HG03558 (cell line): ENCODE data around the gene CEP95.
"Not testable (repeated sequence)": the region's sequence is repeated elsewhere in the genome, so short reads cannot be mapped to it uniquely, and the experiment has no call there.

Experiments used
- ATAC-seq: cut with Tn5 transposase; IDR thresholded peaks from one replicate; pipeline ENCODE4 v1.9.1; 2021; ENCODE audit warnings: moderate number of reproducible peaks; ENCODE audit not compliant: unreplicated experiment; ENCODE audit errors: extremely low read depth

Gene CEP95

DNA sequence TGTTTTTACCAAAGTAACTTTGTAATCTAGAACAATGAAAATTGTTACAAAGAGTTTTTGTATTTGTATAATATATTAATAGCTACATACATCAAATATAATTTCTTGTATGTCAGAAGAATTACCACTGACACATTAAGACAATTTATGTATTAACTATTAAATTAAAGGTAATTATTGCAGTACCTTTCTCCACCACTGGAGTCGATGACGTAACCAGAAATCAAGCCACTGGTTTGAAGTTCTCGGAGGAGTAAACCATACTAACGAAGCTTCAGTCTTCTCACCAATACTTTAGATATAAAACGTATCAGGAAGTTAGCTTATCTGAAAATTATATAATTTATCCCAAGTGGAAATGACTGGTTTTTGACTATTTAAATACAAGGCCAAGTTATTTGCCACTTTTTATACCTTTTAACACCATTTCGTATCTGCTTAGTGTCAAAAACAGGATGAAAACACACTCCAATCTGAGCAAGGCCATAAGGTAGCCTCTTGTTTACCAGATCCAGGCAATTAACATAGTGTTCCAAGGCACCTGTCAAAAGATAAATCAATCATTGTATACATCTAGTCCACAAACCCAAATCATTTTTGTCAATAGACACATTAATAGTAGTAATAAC lies 14.2 kb upstream of the CEP95 start:
- no peak for ATAC-seq

GRCh38 chr17:64494121-64494520 lies 12.7 kb upstream of the CEP95 start:
- ATAC-seq, result no peak

DNA sequence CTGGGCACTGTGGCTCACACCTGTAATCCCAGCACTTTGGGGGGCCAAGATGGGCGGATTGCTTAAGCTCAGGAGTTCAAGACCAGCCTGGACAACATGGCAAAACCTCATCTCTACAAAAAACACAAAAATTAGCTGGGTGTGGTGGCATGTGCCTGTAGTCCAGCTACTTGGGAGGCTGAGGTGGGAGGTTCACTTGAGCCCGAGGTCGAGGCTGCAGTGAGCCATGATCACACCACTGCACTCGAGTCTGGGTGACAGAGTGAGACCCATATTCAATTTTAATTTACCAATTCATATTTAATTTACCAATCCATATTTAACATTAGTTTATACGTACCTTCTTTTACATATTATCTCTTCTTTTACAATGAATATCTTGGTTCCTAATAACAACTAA lies 11.5 kb upstream of the CEP95 start:
- ATAC-seq, result not testable (repeated sequence)

DNA sequence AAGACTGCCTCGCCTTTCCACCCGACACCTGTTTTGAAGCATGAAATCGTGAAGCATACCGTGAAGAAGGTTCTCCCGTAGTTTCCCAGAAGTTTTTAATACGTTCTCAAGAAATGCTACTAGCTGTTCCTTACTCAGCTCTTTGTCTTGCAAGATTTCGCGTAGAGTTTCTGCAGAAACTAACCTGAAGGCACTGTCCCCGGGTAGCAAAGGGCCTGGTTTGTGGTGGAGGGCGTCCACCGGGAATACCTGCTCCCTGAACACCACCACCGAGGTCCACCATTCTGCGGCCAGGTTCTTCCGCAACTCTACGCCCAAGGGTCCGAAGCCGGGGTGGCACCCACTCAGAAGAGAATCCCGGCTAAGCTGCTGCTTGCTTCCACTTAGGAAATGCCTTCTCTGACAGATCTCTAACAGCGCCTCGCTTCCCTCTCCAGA lies 10.4 kb upstream of the CEP95 start:
- no peak for ATAC-seq

DNA sequence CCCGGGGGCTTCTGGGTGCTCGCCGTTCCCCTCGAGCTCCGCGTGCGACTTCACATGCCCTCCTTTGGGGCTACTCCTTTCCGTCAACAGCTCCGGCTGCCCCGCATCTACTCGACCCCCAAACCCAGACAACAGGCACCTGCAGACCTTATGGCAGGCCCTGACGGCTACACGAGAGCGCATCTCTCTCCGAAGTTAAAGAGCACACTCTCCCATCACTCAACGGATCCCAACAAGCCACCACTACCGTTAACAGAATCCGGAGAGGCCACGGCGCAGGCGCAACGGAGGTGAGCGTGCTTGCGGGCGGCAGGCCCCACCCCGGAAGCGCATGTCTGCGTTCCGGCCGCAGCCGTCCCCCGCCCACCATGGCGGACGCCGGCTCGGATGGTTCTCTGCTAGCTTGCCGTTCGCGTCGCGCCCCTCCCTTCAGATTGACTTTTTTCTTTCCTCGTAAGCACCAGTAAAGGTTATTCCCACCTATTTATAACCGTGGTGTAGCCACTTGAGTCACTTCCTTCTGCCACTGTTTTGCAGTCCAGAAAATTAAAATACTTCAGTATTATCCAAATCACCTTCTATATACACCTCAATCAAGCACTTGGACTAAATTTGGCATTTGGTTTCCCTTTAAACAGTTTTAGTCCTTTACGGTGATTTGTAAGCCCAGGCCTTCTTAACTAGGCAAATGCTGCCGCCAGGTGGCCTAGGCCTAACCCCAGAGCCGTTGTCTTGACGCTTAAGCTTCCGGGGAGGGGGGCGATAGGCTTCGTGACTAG lies 9.8 kb upstream of the CEP95 start, which contains the start of gene POLG2:
TSS of gene POLG2 (minus strand) at position 269 of the 779 bp plus-strand sequence. CDS start at position 183, 86 bp downstream.
- peak; percentile 69 for ATAC-seq

- no peak for ATAC-seq
These were observed 9.2 kb upstream of the CEP95 start for GRCh38 chr17:64497565-64498035.

- no peak for ATAC-seq
These were observed 8.2 kb upstream of the CEP95 start for GRCh38 chr17:64498308-64499203.

- ATAC-seq, result no peak
These were observed 6.8 kb upstream of the CEP95 start for GRCh38 chr17:64499805-64500486.

- no peak for ATAC-seq
These were observed 6.3 kb upstream of the CEP95 start for GRCh38 chr17:64500487-64500859.

DNA sequence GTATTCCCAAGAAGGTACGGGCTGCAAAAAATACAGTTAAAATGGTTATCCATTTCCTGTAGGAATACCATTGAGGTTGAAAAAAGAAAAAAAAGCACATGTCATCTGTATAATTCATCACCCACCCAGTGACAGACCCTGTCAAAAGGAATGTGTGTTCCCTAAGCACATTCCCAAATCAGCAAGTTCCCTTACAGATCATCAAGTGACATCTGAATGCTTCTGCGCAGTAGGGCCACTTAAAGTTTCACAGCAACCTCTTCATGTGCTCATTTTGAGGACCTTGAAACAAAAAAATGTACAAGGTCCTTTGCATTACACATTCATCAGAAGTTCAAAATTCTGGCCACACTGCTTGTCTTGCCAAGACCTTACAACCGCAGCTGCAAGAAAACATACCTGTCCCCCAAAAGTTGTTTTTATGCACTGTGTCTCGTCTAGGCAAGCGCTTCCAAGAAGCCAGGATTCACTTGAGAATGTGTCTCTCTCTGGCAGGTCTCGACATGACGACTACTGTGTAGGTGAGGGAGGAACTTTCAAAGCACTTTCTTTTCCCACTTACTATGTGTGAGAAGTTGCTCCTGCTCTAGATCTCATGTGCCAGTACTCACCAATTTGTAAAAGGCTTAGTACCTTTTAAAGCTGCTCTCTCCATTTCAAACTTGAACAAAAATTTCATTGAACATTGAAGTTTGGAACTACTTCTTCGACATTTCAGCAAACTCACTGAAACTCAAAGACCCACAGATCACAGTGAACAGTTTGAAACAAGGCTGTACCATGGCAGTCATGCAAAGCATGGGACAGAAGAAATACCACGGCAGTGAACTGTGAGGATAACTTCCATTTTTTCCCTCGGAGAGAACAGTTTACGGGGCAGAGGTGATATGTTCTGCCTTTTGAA lies 5.7 kb upstream of the CEP95 start:
- no peak for ATAC-seq

GRCh38 chr17:64502021-64502420 lies 4.8 kb upstream of the CEP95 start:
- no peak for ATAC-seq

DNA sequence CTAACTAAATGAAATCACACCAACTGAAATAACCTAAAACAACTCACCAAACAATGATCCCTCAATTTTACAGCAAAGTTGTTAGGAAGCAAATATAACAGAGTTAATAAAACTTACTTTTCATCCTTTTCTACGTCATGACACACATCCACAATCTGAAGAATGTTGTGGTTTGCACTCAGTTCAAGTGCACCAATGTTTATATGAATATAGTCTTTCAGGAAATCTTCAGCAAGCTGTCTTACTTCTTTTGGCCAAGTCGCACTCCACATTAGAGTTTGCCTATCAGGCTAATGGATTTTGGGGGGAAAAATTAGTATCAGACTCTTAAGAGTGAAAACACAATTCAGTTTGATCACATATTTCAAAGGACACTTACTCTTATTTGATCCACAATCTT lies 4.0 kb upstream of the CEP95 start:
- no peak for ATAC-seq

DNA sequence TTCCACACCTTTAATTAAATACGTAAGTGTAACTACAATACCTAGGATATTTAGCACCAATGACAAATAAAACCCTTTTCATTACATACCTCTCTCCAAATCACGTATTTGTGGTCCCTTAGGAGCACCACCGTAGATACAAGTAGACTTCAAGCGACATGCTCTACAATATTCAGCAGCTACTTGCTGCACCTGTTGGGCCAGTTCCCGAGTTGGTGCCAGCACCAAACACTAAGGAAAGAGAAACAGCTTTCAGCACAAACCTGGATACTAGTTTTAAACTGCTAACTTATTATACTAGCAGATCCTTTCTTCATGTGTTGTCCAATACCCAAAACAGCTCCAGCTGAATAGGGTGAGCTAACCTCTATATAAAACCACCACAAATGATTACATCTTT lies 3.4 kb upstream of the CEP95 start:
- no peak for ATAC-seq

GRCh38 chr17:64503821-64504768 lies 2.7 kb upstream of the CEP95 start:
- no peak for ATAC-seq

- no peak for ATAC-seq
These were observed 1.9 kb upstream of the CEP95 start for GRCh38 chr17:64504769-64505339.

GRCh38 chr17:64505340-64506200 lies 1.2 kb upstream of the CEP95 start:
- no peak for ATAC-seq

GRCh38 chr17:64506201-64506575 lies 589 bp upstream of the CEP95 start, which contains the start of gene DDX5:
TSS of gene DDX5 (minus strand) at chr17:64506289. CDS start at chr17:64506119, 170 bp downstream.
- ATAC-seq, result peak; percentile 47
